ENCODE measurements around the gene EIF4E2. TPM values are rescaled to one million over a fixed set of nuclear protein-coding genes. Genes with fewer than 3 reads are reported as not detected.
A peak's percentile ranks its signal among the peaks of the same experiment; 100 is the strongest.

The EIF4E2 gene
- total and polyA plus RNA-seq, 2 of the 4 experiments (the other 2 are of a cell fraction): 52.1 to 105 TPM

GRCh38 chr2:232534940-232535651, 15.4 kb upstream of the EIF4E2 start:
- no peak overlapping the region for H3K18ac ChIP-seq (ENCODE audit: low read depth, low read length)
- peaks cover 19% of the 10 kb centered on the region for H3K27me3 ChIP-seq (ENCODE audit: control insufficient read depth, insufficient read depth, low read length)
- H3K4me3 ChIP-seq (ENCODE audit: insufficient read depth, low read depth, low read length): no peak overlapping the region
- H3K4me2 ChIP-seq (ENCODE audit: low read depth, low read length): no peak overlapping the region
- no peak overlapping the region for H3K14ac ChIP-seq (replicated peaks; ENCODE audit: low read depth, low read length)
- dilution Hi-C loops (cut with HindIII; ENCODE audit: low sequenced_read_pairs, unreplicated experiment): no loop called here
- H2AK9ac ChIP-seq (replicated peaks; ENCODE audit: low read depth, low read length, poor library complexity): peak overlapping the region; percentile 72
- H3K23ac ChIP-seq (ENCODE audit: low read depth, low read length): no peak overlapping the region
- no peak overlapping the region for H2AK5ac ChIP-seq (ENCODE audit: low read depth, low read length)
- no peak overlapping the region for H2BK5ac ChIP-seq (ENCODE audit: low read depth, low read length, poor library complexity, severe bottlenecking)
- no peaks in the 10 kb centered on the region; the same call in 1 of the 2 replicates for H3K4me1 ChIP-seq (ENCODE audit: control insufficient read depth, insufficient read depth, low read length)
- no peaks in the 10 kb centered on the region for H4K20me1 ChIP-seq (ENCODE audit: insufficient read depth, low read length)
- no peak overlapping the region for H2AFZ ChIP-seq (replicated peaks; ENCODE audit: low read length, poor library complexity)
- H4K8ac ChIP-seq (ENCODE audit: low read depth in 2 of 2, low read length in 2 of 2): no peak overlapping the region
- intact Hi-C loops (cut with micrococcal nuclease): no loop called here
- no peaks in the 10 kb centered on the region for H3K9me1 ChIP-seq (ENCODE audit: insufficient read depth, low read length)
- H3K79me1 ChIP-seq (ENCODE audit: low read depth in 1 of 2, low read length in 2 of 2): no peaks in the 10 kb centered on the region
- no peak overlapping the region for H3K56ac ChIP-seq (ENCODE audit: extremely low read depth, insufficient read depth, low read length)
- ChIA-PET CTCF (no interaction called here), POLR2A (ENCODE audit: unreplicated experiment) (no interaction called here)
- H3K36me3 ChIP-seq (ENCODE audit: control insufficient read depth, insufficient read depth, low read length): no peaks in the 10 kb centered on the region
- H3K27ac ChIP-seq (ENCODE audit: insufficient read depth, low read length): no peak overlapping the region
- H3K9me3 ChIP-seq (ENCODE audit: control insufficient read depth, insufficient read depth, low read length): peaks cover 6% of the 10 kb centered on the region
- H3K4ac ChIP-seq (ENCODE audit: low read depth, low read length): no peak overlapping the region
- H2BK20ac ChIP-seq (ENCODE audit: low read depth, low read length): no peak overlapping the region
- no peak for TF ChIP-seq NFE2L2 (IDR thresholded peaks at IDR 0.05; ENCODE audit: low read depth, low read length)
- H4K5ac ChIP-seq (ENCODE audit: low read depth, low read length): no peak overlapping the region
- H3K9ac ChIP-seq (ENCODE audit: low read depth, low read length): no peak overlapping the region
- H4K91ac ChIP-seq (ENCODE audit: insufficient read depth, low read depth, low read length): no peak overlapping the region
- WGBS, 2 experiments (ENCODE audit: extremely low coverage in 2 of 2, insufficient read length in 1 of 2): no CpG with 5 or more reads among the region's 14 CpGs
- H2BK120ac ChIP-seq (ENCODE audit: low read depth, low read length): no peak overlapping the region
- no TSS peak for BruUV-seq (replicated peaks)
- DNase-seq: no peak
- H2BK15ac ChIP-seq (ENCODE audit: low read depth, low read length): no peak overlapping the region
- in situ Hi-C loops (cut with MboI; ENCODE audit: low sequenced_read_pairs): no loop called here
- ATAC-seq (ENCODE audit: low read depth): no peak

Measured in IMR-90 (cell line).